AG09309 (cell line): ENCODE results near the gene APBA2.

Source experiments
- DNase-seq: peaks from one replicate; pipeline ENCODE4 v3.0.0-alpha.2; 2010; ENCODE audit warnings: low read depth
- H3K4me3 ChIP-seq: 2 replicates; pipeline ENCODE4 v1.5.1; 2011; ENCODE audit warnings: mild to moderate bottlenecking, low read depth, low read length, moderate library complexity; ENCODE audit not compliant: control insufficient read depth
- CTCF ChIP-seq: IDR thresholded peaks from 2 replicates; pipeline ENCODE4 v1.5.1; 2011; ENCODE audit warnings: mild to moderate bottlenecking, low read depth, low read length, inconsistent platforms; ENCODE audit not compliant: insufficient read depth, control insufficient read depth; ENCODE audit errors: missing control alignments

Gene APBA2

GRCh38 chr15:29003840-29004233, 118.1 kb downstream of the APBA2 start:
- DNase-seq = no peak
- TF ChIP-seq CTCF = no peak
- H3K4me3 ChIP-seq = no peak overlapping the region

- H3K4me3 ChIP-seq = no peak overlapping the region
- no peak for DNase-seq
- TF ChIP-seq CTCF = no peak
Observed at GRCh38 chr15:29005931-29006330, 120.2 kb downstream of the APBA2 start.

GRCh38 chr15:29008846-29009245, 123.1 kb downstream of the APBA2 start:
- no peak overlapping the region for H3K4me3 ChIP-seq
- DNase-seq = no peak
- no peak for TF ChIP-seq CTCF

- no peak for DNase-seq
- TF ChIP-seq CTCF = no peak
- no peak overlapping the region for H3K4me3 ChIP-seq
Observed at GRCh38 chr15:29012097-29012496, 126.3 kb downstream of the APBA2 start.

GRCh38 chr15:29014493-29014892, 128.7 kb downstream of the APBA2 start:
- TF ChIP-seq CTCF = no peak
- H3K4me3 ChIP-seq = no peak overlapping the region

GRCh38 chr15:29016518-29016917, 130.7 kb downstream of the APBA2 start:
- no peak overlapping the region for H3K4me3 ChIP-seq
- no peak for TF ChIP-seq CTCF
- DNase-seq = no peak

More at GRCh38 chr15:29014493-29014892, 128.7 kb downstream of the APBA2 start:
- no peak for DNase-seq
